Prostate gland (tissue), 2 donors: ENCODE results near the gene PKHD1. TPM values are rescaled to one million over a fixed set of nuclear protein-coding genes. Genes with fewer than 3 reads are reported as not detected.

Experiments
- DNase-seq: peaks from one replicate; pipeline ENCODE4 v3.0.0-alpha.2; 2019; ENCODE audit warnings: low spot score
- H3K27ac ChIP-seq, 2 donors: fragments of 200-600 bp; sonication (generic); 2 replicates each; pipeline ENCODE4 v1.5.1; 2017 to 2019
- H3K27me3 ChIP-seq: fragments of 200-600 bp; sonication (generic); replicated peaks from 2 replicates; pipeline ENCODE4 v1.5.1; 2019; ENCODE audit not compliant: insufficient read depth
- H3K36me3 ChIP-seq, 2 donors: fragments of 200-600 bp; sonication (generic); 1 replicate in 1 of 2; 2 replicates in 1 of 2; pipeline versions ENCODE4 v1.5.1 to v1.8.1; 2017 to 2019
- H3K4me1 ChIP-seq: fragments of 200-600 bp; sonication (generic); replicated peaks from 2 replicates; pipeline ENCODE4 v1.5.1; 2019
- H3K4me3 ChIP-seq, 2 donors: fragments of 200-600 bp; sonication (generic); 2 replicates each; pipeline ENCODE4 v1.5.1; 2017 to 2019
- H3K9me3 ChIP-seq: fragments of 200-600 bp; sonication (generic); 2 replicates; pipeline ENCODE4 v1.5.1; 2017
- POLR2A ChIP-seq: fragments of 450-650 bp; IDR thresholded peaks from one replicate; pipeline ENCODE4 v1.6.1; 2016; ENCODE audit warnings: antibody characterized with exemption, mild to moderate bottlenecking
- POLR2AphosphoS5 ChIP-seq: sonication (generic); formaldehyde crosslinking; IDR thresholded peaks from one replicate; pipeline ENCODE4 v1.6.1; 2017; ENCODE audit warnings: antibody characterized with exemption
- WGBS: methylation state at CpG from one replicate; pipeline ENCODE4 v1.1.5; 2018; 5-methylcytosine and 5-hydroxymethylcytosine counted together
- intact Hi-C: fragments of 100-400 bp; cut with DNase I; formaldehyde crosslinking; loops from one replicate; pipeline ENCODE4 v1.14.2; 2022
- total RNA-seq, 2 donors: library from RNA; depleted of rRNA; stranded (reverse); fragments of >200 nt; gene quantifications; one replicate each; pipeline ENCODE4 v1.1.0, GENCODE V29; 2016
- TF ChIP-seq, protein P1 (sequence below), 4 experiments: fragments of 200-600 bp in 2 of 4; fragments of 450-650 bp in 2 of 4; sonication (generic) in 2 of 4; IDR thresholded peaks; 1 replicate in 3 of 4; 2 replicates in 1 of 4; pipeline ENCODE4 v1.5.1; 2016 to 2019; ENCODE audit warnings: antibody characterized with exemption in 4 of 4, mild to moderate bottlenecking in 2 of 4, moderate library complexity in 2 of 4

PKHD1 gene
- total RNA-seq, 2 donors from 2014 or later = 0.46 to 1.1 TPM

DNA sequence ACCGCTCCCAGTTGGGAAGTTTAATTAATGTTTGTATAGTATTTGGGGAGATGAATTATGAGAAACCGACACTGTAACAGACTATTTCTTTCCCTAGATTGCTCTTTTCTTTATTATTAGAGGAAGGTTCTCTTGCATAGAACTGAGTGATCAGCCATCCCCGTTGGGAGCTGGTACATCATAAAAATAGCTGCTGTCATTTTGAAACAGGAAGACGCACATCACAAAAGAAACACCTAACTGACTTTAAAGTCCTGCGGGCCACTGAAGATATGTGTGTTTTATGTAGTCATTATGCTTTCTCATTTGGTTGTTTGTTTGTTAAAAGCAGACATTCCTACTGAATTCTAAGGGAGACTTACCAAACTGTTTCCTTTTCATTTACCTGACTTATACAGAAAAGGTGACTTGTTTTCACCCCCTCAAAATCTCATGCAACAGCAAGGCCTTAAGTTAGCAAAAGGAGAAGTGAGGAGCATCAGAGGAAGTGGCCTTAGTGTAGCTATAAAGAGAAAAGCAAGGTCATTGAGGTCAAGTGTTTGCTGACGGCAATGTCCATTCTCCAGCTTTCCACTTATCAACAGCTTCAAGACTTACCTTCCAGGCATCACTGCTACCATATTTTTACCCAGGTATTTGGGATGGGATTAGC lies 91.0 kb downstream of the PKHD1 start:
- Histone ChIP-seq H3K27ac (no peak overlapping the region), H3K4me3 (no peak overlapping the region), H3K9me3 (no peaks in the 10 kb centered on the region), H3K27me3 (no peaks in the 10 kb centered on the region), H3K4me1 (no peaks in the 10 kb centered on the region), H3K36me3 (no peaks in the 10 kb centered on the region)
- no peak for TF ChIP-seq POLR2A
- TF ChIP-seq, protein P1, sequence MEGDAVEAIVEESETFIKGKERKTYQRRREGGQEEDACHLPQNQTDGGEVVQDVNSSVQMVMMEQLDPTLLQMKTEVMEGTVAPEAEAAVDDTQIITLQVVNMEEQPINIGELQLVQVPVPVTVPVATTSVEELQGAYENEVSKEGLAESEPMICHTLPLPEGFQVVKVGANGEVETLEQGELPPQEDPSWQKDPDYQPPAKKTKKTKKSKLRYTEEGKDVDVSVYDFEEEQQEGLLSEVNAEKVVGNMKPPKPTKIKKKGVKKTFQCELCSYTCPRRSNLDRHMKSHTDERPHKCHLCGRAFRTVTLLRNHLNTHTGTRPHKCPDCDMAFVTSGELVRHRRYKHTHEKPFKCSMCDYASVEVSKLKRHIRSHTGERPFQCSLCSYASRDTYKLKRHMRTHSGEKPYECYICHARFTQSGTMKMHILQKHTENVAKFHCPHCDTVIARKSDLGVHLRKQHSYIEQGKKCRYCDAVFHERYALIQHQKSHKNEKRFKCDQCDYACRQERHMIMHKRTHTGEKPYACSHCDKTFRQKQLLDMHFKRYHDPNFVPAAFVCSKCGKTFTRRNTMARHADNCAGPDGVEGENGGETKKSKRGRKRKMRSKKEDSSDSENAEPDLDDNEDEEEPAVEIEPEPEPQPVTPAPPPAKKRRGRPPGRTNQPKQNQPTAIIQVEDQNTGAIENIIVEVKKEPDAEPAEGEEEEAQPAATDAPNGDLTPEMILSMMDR (IDR thresholded peaks at IDR 0.05) = no peak
- no peak for TF ChIP-seq POLR2AphosphoS5
- 78% methylated on average over 6 of the region's 6 CpGs for WGBS
- DNase-seq = no peak
- intact Hi-C loops = no loop called here

DNA sequence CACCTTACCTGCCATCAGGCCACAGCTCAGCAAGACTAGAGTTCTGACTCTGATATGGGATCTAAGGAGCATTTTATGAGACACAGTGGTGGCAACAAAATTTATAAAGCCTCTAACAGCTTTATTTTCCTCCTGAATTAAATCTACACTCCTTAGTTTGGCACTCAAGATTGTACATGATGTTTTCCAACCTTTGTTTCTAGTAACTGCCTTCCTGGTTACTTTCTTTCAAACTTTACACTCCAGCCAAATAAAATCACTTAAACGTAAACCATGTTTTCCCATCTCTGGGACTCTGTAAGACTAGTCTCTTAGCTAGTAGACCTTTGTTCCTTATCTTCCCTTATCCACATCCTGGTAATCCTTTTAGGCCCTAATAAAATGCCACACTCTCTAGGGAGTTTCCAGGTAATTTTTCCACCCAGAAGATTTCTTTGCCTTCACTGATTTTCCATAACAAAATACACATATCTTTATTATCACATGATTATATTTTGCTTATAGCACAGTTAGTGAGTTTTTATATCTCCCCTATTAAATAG lies 92.1 kb downstream of the PKHD1 start:
- Histone ChIP-seq H3K4me1 (no peaks in the 10 kb centered on the region), H3K27me3 (no peaks in the 10 kb centered on the region), H3K36me3 (no peaks in the 10 kb centered on the region), H3K27ac (no peak overlapping the region), H3K4me3 (no peak overlapping the region), H3K9me3 (no peaks in the 10 kb centered on the region)
- TF ChIP-seq POLR2AphosphoS5 (no peak), POLR2A (no peak)
- TF ChIP-seq, protein P1 (IDR thresholded peaks at IDR 0.05) = no peak
- no peak for DNase-seq
- WGBS = 8% methylated on average over 1 of the region's 1 CpG
- intact Hi-C loops = no loop called here

DNA sequence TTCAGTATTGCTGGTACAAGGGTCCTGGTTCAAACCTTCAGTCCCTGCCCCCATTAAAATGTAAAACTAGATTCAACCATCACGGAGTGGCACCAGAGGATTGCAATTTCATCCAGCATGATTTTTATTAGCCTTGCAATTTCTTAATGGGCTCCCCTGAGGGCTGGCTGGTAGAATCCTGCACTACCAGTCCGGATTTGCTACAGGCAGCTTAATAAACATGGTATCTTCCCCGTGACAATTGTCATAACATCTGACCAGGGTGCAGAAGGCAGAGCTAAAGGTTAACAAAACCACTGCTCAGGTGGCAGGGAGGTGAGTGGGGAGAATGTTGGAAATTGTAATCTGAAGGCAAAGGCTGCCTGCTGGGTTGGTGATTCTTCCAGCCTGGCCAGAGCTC lies 94.5 kb downstream of the PKHD1 start:
- intact Hi-C loops = no loop called here
- H3K4me3 ChIP-seq = no peak overlapping the region
- 6% methylated on average over 3 of the region's 3 CpGs for WGBS
- DNase-seq = peak; percentile 14
- no peaks in the 10 kb centered on the region for H3K4me1 ChIP-seq
- H3K27ac ChIP-seq = peak overlapping the region in 1 of 2 donors; percentile 4
- no peaks in the 10 kb centered on the region for H3K36me3 ChIP-seq
- H3K9me3 ChIP-seq = no peaks in the 10 kb centered on the region
- TF ChIP-seq POLR2AphosphoS5 = peak; percentile 48
- TF ChIP-seq, protein P1 (IDR thresholded peaks at IDR 0.05) = no peak
- no peaks in the 10 kb centered on the region for H3K27me3 ChIP-seq

DNA sequence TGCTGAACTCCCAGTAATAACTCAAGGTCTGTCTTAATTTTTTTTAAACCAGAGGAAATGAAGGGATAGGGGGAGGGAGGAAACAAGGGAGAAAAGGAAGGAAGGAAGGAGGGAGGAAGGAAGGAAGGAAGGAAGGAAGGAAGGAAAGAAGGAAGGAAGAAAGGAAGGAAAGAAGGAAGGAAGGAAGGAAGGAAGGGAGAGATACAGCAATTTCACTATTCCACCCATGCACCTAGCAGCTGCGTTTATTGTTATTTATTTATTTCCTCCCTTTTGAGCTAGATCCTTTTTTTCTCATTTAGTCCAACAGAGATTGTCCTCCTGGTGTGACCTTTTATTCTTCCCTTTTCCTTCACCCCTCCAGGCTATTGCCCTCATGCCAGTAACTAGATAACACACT lies 97.6 kb downstream of the PKHD1 start:
- intact Hi-C loops = no loop called here
- no peaks in the 10 kb centered on the region for H3K27me3 ChIP-seq
- 93% methylated on average over 1 of the region's 1 CpG for WGBS
- no peak for TF ChIP-seq POLR2A
- TF ChIP-seq POLR2AphosphoS5 = no peak
- TF ChIP-seq, protein P1 (IDR thresholded peaks at IDR 0.05) = no peak
- no peak overlapping the region for H3K4me3 ChIP-seq
- no peaks in the 10 kb centered on the region for H3K4me1 ChIP-seq
- no peak overlapping the region for H3K27ac ChIP-seq
- DNase-seq = no peak
- H3K36me3 ChIP-seq = no peaks in the 10 kb centered on the region
- H3K9me3 ChIP-seq = no peaks in the 10 kb centered on the region

DNA sequence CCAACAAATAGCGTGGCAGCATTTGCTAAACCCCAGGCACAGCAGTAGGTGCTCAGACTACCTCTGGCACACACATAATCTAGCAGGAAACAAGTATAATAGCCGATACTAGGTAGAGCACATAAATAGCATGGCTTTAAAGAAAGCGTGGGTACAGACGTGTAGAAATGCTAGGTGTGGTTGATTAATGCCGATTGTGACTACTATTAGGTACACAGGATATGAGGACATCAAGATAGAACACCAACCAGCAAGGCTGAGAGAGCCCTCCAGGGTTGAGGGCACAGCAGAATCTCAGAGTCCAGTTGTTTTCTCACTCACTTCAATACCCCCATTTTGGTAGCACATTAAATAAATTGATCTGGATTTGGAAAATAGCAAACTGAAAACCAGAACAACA lies 100.5 kb downstream of the PKHD1 start:
- WGBS = 80% methylated on average over 5 of the region's 5 CpGs
- H3K36me3 ChIP-seq = no peaks in the 10 kb centered on the region
- no peak overlapping the region for H3K27ac ChIP-seq
- H3K4me1 ChIP-seq = no peaks in the 10 kb centered on the region
- H3K27me3 ChIP-seq = no peaks in the 10 kb centered on the region
- TF ChIP-seq, protein P1 (IDR thresholded peaks at IDR 0.05) = no peak
- TF ChIP-seq POLR2A (no peak), POLR2AphosphoS5 (no peak)
- no peak overlapping the region for H3K4me3 ChIP-seq
- intact Hi-C loops = no loop called here
- no peaks in the 10 kb centered on the region for H3K9me3 ChIP-seq
- DNase-seq = no peak
